Colonic mucosa (tissue), 4 donors: Measurements from ENCODE around the gene NOS1. TPM values are rescaled to one million over a fixed set of nuclear protein-coding genes. Genes with fewer than 3 reads are reported as not detected.

Experiments
- DNase-seq: peaks from one replicate; pipeline ENCODE4 v3.0.0-alpha.2; 2020
- H3K27ac ChIP-seq: fragments of 200-600 bp; one replicate; pipeline ENCODE4 v1.8.0; 2021
- H3K27me3 ChIP-seq: fragments of 200-600 bp; one replicate; pipeline ENCODE4 v1.8.0; 2021
- H3K36me3 ChIP-seq: fragments of 200-600 bp; one replicate; pipeline ENCODE4 v1.8.0; 2021
- H3K4me1 ChIP-seq: fragments of 200-600 bp; one replicate; pipeline ENCODE4 v1.8.0; 2021; ENCODE audit warnings: mild to moderate bottlenecking
- H3K4me3 ChIP-seq: fragments of 200-600 bp; one replicate; pipeline ENCODE4 v1.8.0; 2021
- H3K9ac ChIP-seq, 2 donors: one replicate each; pipeline ENCODE4 v1.7.0; 2013; ENCODE audit warnings: control low read depth in 2 of 2, low read depth in 2 of 2, low read length in 2 of 2
- H3K9me3 ChIP-seq: fragments of 200-600 bp; one replicate; pipeline ENCODE4 v1.8.0; 2021
- intact Hi-C: fragments of 100-400 bp; cut with DNase I; formaldehyde crosslinking; loops from one replicate; pipeline ENCODE4 v1.14.1; 2022
- total RNA-seq, 2 donors: library from RNA; stranded (reverse); fragmentation: NEBNext Ultra II Directional in 1 of 2; extraction: Animal tissue kit (Norgen Biotek cat#: 25700) in 1 of 2; gene quantifications; one replicate each; pipeline ENCODE4 v1.2.1, GENCODE V29; 2021
- TF ChIP-seq, protein P1 (sequence below): fragments of 200-600 bp; IDR thresholded peaks from one replicate; pipeline ENCODE4 v1.8.0; 2022; ENCODE audit warnings: antibody characterized with exemption, mild to moderate bottlenecking
- donor health status: healthy.
- donor health status: DM: no; HTN: no; CAD: no.
- donor health status: DM: no; HTN: no; CAD: no.

NOS1 gene
- total RNA-seq, 2 donors from 2014 or later, result 0.07 to 1.9 TPM

DNA sequence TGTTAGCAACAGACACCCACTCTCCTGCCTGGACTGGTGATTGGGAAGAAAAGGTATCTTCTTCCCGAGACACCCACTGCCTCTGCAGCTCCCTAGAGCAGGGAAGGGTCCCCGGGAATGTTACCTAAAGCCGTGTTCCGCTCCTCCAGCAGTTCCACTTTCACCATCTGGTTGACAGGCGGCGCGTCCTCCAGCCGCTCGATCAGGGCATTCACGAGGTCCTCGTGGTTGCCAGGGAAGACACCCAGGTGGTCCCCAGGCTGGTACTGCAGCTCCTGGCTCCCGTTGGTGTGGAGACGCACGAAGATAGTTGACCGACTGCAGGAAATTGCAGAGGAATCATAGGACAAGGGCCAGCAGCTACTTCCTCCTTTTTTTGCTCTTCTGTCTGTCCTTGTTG lies 127.0 kb downstream of the NOS1 start:
- intact Hi-C loops, result loop anchor here (10.0 kb wide), 2 partner anchors 130 to 350 kb away; partner anchors contain the start of gene NOS1
- Histone ChIP-seq H3K36me3 (no peaks in the 10 kb centered on the region), H3K9ac (no peak overlapping the region), H3K27ac (no peak overlapping the region), H3K27me3 (no peaks in the 10 kb centered on the region), H3K9me3 (no peaks in the 10 kb centered on the region), H3K4me3 (no peak overlapping the region), H3K4me1 (no peaks in the 10 kb centered on the region)
- TF ChIP-seq, protein P1, sequence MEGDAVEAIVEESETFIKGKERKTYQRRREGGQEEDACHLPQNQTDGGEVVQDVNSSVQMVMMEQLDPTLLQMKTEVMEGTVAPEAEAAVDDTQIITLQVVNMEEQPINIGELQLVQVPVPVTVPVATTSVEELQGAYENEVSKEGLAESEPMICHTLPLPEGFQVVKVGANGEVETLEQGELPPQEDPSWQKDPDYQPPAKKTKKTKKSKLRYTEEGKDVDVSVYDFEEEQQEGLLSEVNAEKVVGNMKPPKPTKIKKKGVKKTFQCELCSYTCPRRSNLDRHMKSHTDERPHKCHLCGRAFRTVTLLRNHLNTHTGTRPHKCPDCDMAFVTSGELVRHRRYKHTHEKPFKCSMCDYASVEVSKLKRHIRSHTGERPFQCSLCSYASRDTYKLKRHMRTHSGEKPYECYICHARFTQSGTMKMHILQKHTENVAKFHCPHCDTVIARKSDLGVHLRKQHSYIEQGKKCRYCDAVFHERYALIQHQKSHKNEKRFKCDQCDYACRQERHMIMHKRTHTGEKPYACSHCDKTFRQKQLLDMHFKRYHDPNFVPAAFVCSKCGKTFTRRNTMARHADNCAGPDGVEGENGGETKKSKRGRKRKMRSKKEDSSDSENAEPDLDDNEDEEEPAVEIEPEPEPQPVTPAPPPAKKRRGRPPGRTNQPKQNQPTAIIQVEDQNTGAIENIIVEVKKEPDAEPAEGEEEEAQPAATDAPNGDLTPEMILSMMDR, result no peak
- DNase-seq, result no peak

DNA sequence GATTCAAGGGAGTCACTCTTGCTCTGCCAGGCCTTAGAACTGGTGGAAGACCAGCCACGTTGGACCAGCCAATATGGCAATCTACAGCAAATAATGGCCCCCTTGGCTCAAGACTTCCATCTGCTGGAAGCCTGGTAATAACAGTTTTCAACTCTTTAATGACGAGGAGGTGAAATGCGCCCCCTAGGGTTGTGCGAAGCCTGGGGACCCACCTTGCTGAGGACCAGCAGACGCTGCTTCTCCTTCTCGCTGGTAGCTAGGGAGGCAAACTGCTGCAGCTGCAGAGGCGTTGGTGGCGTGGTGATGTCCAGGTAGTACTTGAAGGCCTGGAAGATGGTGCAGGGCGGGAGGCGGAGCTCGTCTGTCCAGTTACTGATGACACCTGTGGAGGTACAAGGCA lies 129.7 kb downstream of the NOS1 start:
- Histone ChIP-seq H3K36me3 (no peaks in the 10 kb centered on the region), H3K9me3 (no peaks in the 10 kb centered on the region), H3K4me3 (no peak overlapping the region), H3K4me1 (no peaks in the 10 kb centered on the region), H3K27me3 (no peaks in the 10 kb centered on the region), H3K27ac (no peak overlapping the region), H3K9ac (no peak overlapping the region)
- TF ChIP-seq, protein P1, result no peak
- intact Hi-C loops, result loop anchor here (10.0 kb wide), 2 partner anchors 133 to 353 kb away; partner anchors contain the start of gene NOS1
- DNase-seq, result no peak

DNA sequence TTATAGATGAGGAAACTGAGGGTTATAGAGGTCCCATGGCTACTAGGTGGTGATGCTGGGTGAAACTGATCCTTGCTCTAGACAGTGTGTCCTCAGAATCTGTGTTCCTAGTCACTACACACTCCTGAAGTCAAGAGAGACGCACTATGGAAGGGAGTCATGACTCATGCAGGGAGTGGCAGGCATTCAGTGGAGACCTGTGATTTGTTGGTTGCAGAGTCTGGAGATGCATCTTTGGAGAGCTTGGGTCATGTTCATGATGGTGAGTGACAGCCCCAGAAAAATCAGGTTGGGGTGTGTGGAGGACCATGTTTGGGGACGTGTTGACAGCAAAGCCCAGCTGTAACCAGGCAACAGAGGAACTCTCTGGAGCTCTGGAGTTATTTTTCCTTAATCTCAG lies 133.2 kb downstream of the NOS1 start:
- Histone ChIP-seq H3K9ac (no peak overlapping the region), H3K4me3 (no peak overlapping the region), H3K4me1 (no peaks in the 10 kb centered on the region), H3K9me3 (no peaks in the 10 kb centered on the region), H3K27ac (no peak overlapping the region), H3K36me3 (no peaks in the 10 kb centered on the region), H3K27me3 (no peaks in the 10 kb centered on the region)
- TF ChIP-seq, protein P1, result no peak
- no peak for DNase-seq
- intact Hi-C loops, result no loop called here

DNA sequence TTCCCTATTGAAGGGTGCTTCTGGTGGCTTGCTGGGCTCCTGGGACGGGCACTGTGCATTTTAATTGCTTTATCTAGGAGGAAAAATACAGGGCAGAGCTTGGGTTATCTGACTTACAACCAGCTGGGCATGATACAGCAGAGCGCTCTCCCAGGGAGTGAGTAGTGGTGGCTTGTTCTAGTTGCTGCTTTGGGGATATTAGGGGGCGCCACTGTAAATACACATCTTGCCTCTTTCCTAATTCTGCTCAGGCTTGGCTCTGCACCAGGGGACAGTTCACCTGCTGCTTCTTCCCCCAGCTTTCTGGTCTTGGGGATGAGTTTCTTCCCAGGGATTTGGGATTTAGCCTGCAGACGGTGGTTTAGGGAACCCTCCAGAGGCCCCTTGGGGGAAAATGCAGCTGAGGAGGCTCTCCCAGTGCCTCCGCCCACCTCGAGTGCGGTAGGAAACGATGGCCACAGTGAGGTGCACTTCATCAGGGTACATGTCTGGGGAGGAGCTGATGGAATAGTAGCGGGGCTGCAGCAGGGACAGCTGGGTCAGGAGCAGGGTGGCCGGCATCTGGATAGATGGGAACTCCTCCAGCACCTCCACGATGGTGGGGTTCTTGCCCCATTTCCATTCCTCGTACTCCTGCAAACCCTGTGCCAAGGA lies 134.3 kb downstream of the NOS1 start:
- no peak overlapping the region for H3K9ac ChIP-seq
- no peak overlapping the region for H3K27ac ChIP-seq
- TF ChIP-seq, protein P1, result no peak
- no peak for DNase-seq
- H3K4me1 ChIP-seq, result no peaks in the 10 kb centered on the region
- no peaks in the 10 kb centered on the region for H3K36me3 ChIP-seq
- no peak overlapping the region for H3K4me3 ChIP-seq
- intact Hi-C loops, result no loop called here
- no peaks in the 10 kb centered on the region for H3K9me3 ChIP-seq
- H3K27me3 ChIP-seq, result no peaks in the 10 kb centered on the region

DNA sequence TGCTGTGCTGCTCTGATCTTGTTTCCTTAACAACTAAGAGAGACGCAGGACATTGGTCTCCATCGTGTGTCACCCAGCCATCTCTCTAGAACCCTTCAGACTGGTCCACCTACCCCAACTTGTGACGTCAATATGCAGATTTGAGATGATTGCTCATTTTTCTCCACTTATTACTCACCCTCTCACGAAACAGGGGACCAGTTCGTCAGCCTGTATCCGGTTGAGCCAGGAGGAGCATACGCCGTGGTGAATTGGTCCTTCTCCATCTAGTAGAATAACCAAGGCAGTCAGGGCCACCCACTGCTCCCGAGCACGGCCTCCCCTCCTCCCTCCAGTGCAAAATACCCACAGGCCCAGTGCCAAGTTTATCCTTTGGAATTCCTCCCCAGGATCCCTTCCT lies 134.9 kb downstream of the NOS1 start:
- intact Hi-C loops, result no loop called here
- H3K4me3 ChIP-seq, result no peak overlapping the region
- H3K36me3 ChIP-seq, result no peaks in the 10 kb centered on the region
- no peaks in the 10 kb centered on the region for H3K27me3 ChIP-seq
- no peaks in the 10 kb centered on the region for H3K4me1 ChIP-seq
- no peak overlapping the region for H3K27ac ChIP-seq
- H3K9ac ChIP-seq, result no peak overlapping the region
- DNase-seq, result no peak
- H3K9me3 ChIP-seq, result no peaks in the 10 kb centered on the region
- TF ChIP-seq, protein P1, result no peak
